GM23248 (cell line): ENCODE data around the gene RAB4A.

Experiments used
- EZH2 ChIP-seq: fragments of 200-600 bp; sonication (generic); IDR thresholded peaks from 2 replicates; pipeline ENCODE4 v1.6.1; 2018; ENCODE audit warnings: antibody characterized with exemption, mild to moderate bottlenecking; ENCODE audit not compliant: insufficient read depth, poor library complexity, severe bottlenecking
- EZH2phosphoT487 ChIP-seq: fragments of 200-600 bp; sonication (generic); IDR thresholded peaks from 2 replicates; pipeline ENCODE4 v1.6.1; 2018; ENCODE audit warnings: antibody characterized with exemption, moderate library complexity, mild to moderate bottlenecking, low read depth; ENCODE audit not compliant: insufficient read depth

DNA sequence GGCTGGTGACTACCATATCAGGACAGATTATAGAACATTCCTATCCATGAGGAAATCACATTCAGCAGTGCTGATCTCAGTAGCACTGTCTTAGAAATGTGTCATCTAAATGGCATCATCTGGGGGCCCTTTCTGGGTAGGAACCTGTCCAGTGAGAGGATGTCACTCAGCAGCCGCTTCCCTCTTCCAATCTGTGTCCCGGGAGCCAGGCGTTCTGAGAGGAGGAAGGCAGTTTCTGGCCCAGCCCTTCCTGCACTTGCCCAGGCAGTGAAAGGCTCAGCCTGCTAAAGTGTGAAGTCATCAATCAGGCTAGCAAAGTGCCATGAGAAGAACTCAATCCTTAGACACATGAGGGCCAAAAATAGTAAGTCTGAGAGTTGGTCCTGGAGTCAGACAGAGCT is 25.6 kb downstream of the RAB4A start:
- TF ChIP-seq EZH2phosphoT487 (no peak), EZH2 (no peak)
